ENCODE data around the gene VPS52. TPM values are rescaled to one million over a fixed set of nuclear protein-coding genes. Genes with fewer than 3 reads are reported as not detected.

Gene VPS52
- total RNA-seq, 2 donors from 2014 or later = 19.0 to 31.7 TPM

- H3K27me3 ChIP-seq = no peaks in the 10 kb centered on the region
- peak; percentile 79 for DNase-seq (ENCODE audit: low spot score)
- H3K9me3 ChIP-seq = no peaks in the 10 kb centered on the region
- peaks cover 0 to 30% of the 10 kb centered on the region in 2 donors for H3K4me1 ChIP-seq
- H3K4me3 ChIP-seq = peak within 1 kb of the TSS; percentile 69 to 78
- peak within 1 kb of the TSS; percentile 94 to 98 for H3K27ac ChIP-seq
- no peak for TF ChIP-seq CTCF (IDR thresholded peaks at IDR 0.05)
- H3K36me3 ChIP-seq = peaks cover 17% of the 10 kb centered on the region
Measured at GRCh38 chr6:33298773-33299236, 27.1 kb upstream of the VPS52 start, which contains the start of gene RGL2. RGL2 (minus strand) TSS chr6:33298942; CDS start chr6:33298610, 332 bp downstream.

- no peak for TF ChIP-seq CTCF (IDR thresholded peaks at IDR 0.05)
- peaks cover 14% of the 10 kb centered on the region for H3K36me3 ChIP-seq
- peak overlapping the region; percentile 69 to 78 for H3K4me3 ChIP-seq
- peaks cover 0 to 30% of the 10 kb centered on the region in 2 donors for H3K4me1 ChIP-seq
- no peaks in the 10 kb centered on the region for H3K9me3 ChIP-seq
- peak overlapping the region; percentile 94 to 98 for H3K27ac ChIP-seq
- peak; percentile 81 for DNase-seq (ENCODE audit: low spot score)
- H3K27me3 ChIP-seq = no peaks in the 10 kb centered on the region
Measured at GRCh38 chr6:33297956-33298772, 26.5 kb upstream of the VPS52 start.

GRCh38 chr6:33297406-33297955 lies 25.8 kb upstream of the VPS52 start:
- peaks cover 15% of the 10 kb centered on the region for H3K36me3 ChIP-seq
- no peak for TF ChIP-seq CTCF (IDR thresholded peaks at IDR 0.05)
- peak overlapping the region; percentile 69 to 78 for H3K4me3 ChIP-seq
- H3K4me1 ChIP-seq = peaks cover 0 to 30% of the 10 kb centered on the region in 2 donors
- no peaks in the 10 kb centered on the region for H3K9me3 ChIP-seq
- DNase-seq (ENCODE audit: low spot score) = no peak
- H3K27ac ChIP-seq = peak overlapping the region; percentile 94 to 98
- H3K27me3 ChIP-seq = no peaks in the 10 kb centered on the region

GRCh38 chr6:33296797-33297405 lies 25.2 kb upstream of the VPS52 start:
- no peaks in the 10 kb centered on the region for H3K9me3 ChIP-seq
- no peak for TF ChIP-seq CTCF (IDR thresholded peaks at IDR 0.05)
- peak overlapping the region; percentile 69 to 78 for H3K4me3 ChIP-seq
- DNase-seq (ENCODE audit: low spot score) = no peak
- no peaks in the 10 kb centered on the region for H3K27me3 ChIP-seq
- peak overlapping the region; percentile 94 to 98 for H3K27ac ChIP-seq
- peaks cover 21% of the 10 kb centered on the region for H3K36me3 ChIP-seq
- peaks cover 0 to 30% of the 10 kb centered on the region in 2 donors for H3K4me1 ChIP-seq

GRCh38 chr6:33295621-33296369 lies 24.1 kb upstream of the VPS52 start:
- Histone ChIP-seq H3K36me3 (peaks cover 32% of the 10 kb centered on the region), H3K27ac (no peak overlapping the region), H3K4me1 (peaks cover 0 to 25% of the 10 kb centered on the region in 2 donors), H3K27me3 (no peaks in the 10 kb centered on the region), H3K4me3 (no peak overlapping the region), H3K9me3 (no peaks in the 10 kb centered on the region)
- no peak for DNase-seq (ENCODE audit: low spot score)
- TF ChIP-seq CTCF (IDR thresholded peaks at IDR 0.05) = no peak
